Colonic mucosa (tissue), 4 donors: Measurements from ENCODE around the gene MS4A10. TPM values are rescaled to one million over a fixed set of nuclear protein-coding genes. Genes with fewer than 3 reads are reported as not detected.

Source experiments
- DNase-seq: peaks from one replicate; pipeline ENCODE4 v3.0.0-alpha.2; 2020
- H3K27ac ChIP-seq: fragments of 200-600 bp; one replicate; pipeline ENCODE4 v1.8.0; 2021
- H3K27me3 ChIP-seq: fragments of 200-600 bp; one replicate; pipeline ENCODE4 v1.8.0; 2021
- H3K36me3 ChIP-seq: fragments of 200-600 bp; one replicate; pipeline ENCODE4 v1.8.0; 2021
- H3K4me1 ChIP-seq: fragments of 200-600 bp; one replicate; pipeline ENCODE4 v1.8.0; 2021; ENCODE audit warnings: mild to moderate bottlenecking
- H3K4me3 ChIP-seq: fragments of 200-600 bp; one replicate; pipeline ENCODE4 v1.8.0; 2021
- H3K9ac ChIP-seq, 2 donors: one replicate each; pipeline ENCODE4 v1.7.0; 2013; ENCODE audit warnings: control low read depth in 2 of 2, low read depth in 2 of 2, low read length in 2 of 2
- H3K9me3 ChIP-seq: fragments of 200-600 bp; one replicate; pipeline ENCODE4 v1.8.0; 2021
- intact Hi-C: fragments of 100-400 bp; cut with DNase I; formaldehyde crosslinking; loops from one replicate; pipeline ENCODE4 v1.14.1; 2022
- total RNA-seq, 2 donors: library from RNA; stranded (reverse); fragmentation: NEBNext Ultra II Directional in 1 of 2; extraction: Animal tissue kit (Norgen Biotek cat#: 25700) in 1 of 2; gene quantifications; one replicate each; pipeline ENCODE4 v1.2.1, GENCODE V29; 2021
- TF ChIP-seq, protein P1 (sequence below): fragments of 200-600 bp; IDR thresholded peaks from one replicate; pipeline ENCODE4 v1.8.0; 2022; ENCODE audit warnings: antibody characterized with exemption, mild to moderate bottlenecking
- donor health status: healthy.
- donor health status: DM: no; HTN: no; CAD: no.
- donor health status: DM: no; HTN: no; CAD: no.

MS4A10 gene
- total RNA-seq = under 1 TPM; 0.10 to 0.66 TPM

- intact Hi-C loops = no loop called here
- Histone ChIP-seq H3K9ac (no peak within 1 kb of the TSS), H3K4me3 (no peak within 1 kb of the TSS), H3K4me1 (no peaks in the 10 kb centered on the region), H3K36me3 (no peaks in the 10 kb centered on the region), H3K9me3 (no peaks in the 10 kb centered on the region), H3K27ac (no peak within 1 kb of the TSS), H3K27me3 (no peaks in the 10 kb centered on the region)
- TF ChIP-seq, protein P1, sequence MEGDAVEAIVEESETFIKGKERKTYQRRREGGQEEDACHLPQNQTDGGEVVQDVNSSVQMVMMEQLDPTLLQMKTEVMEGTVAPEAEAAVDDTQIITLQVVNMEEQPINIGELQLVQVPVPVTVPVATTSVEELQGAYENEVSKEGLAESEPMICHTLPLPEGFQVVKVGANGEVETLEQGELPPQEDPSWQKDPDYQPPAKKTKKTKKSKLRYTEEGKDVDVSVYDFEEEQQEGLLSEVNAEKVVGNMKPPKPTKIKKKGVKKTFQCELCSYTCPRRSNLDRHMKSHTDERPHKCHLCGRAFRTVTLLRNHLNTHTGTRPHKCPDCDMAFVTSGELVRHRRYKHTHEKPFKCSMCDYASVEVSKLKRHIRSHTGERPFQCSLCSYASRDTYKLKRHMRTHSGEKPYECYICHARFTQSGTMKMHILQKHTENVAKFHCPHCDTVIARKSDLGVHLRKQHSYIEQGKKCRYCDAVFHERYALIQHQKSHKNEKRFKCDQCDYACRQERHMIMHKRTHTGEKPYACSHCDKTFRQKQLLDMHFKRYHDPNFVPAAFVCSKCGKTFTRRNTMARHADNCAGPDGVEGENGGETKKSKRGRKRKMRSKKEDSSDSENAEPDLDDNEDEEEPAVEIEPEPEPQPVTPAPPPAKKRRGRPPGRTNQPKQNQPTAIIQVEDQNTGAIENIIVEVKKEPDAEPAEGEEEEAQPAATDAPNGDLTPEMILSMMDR = no peak
- DNase-seq = peak; percentile 44
Measured at GRCh38 chr11:60785136-60785535, at the start of gene MS4A10. TSS of gene MS4A10 (plus strand) at chr11:60785333. CDS start at chr11:60790336, 5,003 bp downstream.

DNA sequence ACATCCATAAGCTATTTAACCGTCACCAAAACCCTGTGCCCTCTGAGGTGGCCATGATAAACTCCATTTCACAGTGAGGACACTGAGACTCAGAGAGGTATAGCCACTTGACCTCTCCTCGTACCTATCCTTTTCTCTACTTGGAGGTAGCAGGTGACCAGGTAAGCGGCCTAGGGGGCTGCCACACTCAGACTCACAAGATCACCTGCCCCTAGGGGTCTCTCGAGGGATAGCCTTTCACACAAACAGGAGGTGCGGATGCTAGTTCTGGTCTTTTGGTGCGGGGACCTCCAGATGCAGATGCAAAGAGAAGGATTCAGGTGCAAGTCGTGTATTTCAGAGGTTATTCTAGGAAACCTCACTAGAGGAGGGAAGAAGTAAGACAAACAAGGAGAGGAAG is 46.0 kb upstream of the MS4A10 start:
- Histone ChIP-seq H3K9me3 (no peaks in the 10 kb centered on the region), H3K36me3 (no peaks in the 10 kb centered on the region), H3K9ac (no peak overlapping the region), H3K4me1 (no peaks in the 10 kb centered on the region), H3K4me3 (no peak overlapping the region), H3K27me3 (no peaks in the 10 kb centered on the region), H3K27ac (no peak overlapping the region)
- DNase-seq = no peak
- intact Hi-C loops = no loop called here
- TF ChIP-seq, protein P1 = no peak

DNA sequence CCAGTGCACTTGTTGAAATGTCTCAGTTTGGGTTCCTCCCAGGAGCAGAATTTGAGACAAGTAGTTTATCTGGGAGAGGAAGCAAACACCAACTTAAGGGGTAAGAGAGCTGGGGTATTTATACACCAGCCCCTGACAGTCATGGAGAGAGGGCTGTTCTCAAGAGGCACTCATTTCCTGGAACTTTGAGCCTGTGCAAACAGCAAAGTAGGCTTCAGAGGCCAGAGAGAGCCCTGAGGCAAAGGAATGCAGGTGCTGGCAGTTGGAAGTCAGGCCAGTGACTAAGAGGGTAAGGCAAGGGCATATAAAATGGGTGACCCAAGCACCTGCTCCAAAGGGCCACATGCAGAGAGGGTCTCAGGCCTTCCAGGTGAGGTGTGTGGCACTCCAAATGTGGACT is 44.6 kb upstream of the MS4A10 start:
- H3K27me3 ChIP-seq = no peaks in the 10 kb centered on the region
- DNase-seq = no peak
- intact Hi-C loops = no loop called here

GRCh38 chr11:60741421-60741820 is 43.7 kb upstream of the MS4A10 start:
- TF ChIP-seq, protein P1 = no peak
- Histone ChIP-seq H3K27me3 (no peaks in the 10 kb centered on the region), H3K27ac (no peak overlapping the region), H3K4me3 (no peak overlapping the region), H3K36me3 (no peaks in the 10 kb centered on the region), H3K9me3 (no peaks in the 10 kb centered on the region), H3K4me1 (no peaks in the 10 kb centered on the region), H3K9ac (no peak overlapping the region)
- intact Hi-C loops = no loop called here
- DNase-seq = no peak

More for the DNA sequence above, 44.6 kb upstream of the MS4A10 start:
- H3K4me3 ChIP-seq = no peak overlapping the region
- no peaks in the 10 kb centered on the region for H3K4me1 ChIP-seq
- H3K27ac ChIP-seq = no peak overlapping the region
- no peak overlapping the region for H3K9ac ChIP-seq
- H3K9me3 ChIP-seq = no peaks in the 10 kb centered on the region
- TF ChIP-seq, protein P1 = no peak
- no peaks in the 10 kb centered on the region for H3K36me3 ChIP-seq

DNA sequence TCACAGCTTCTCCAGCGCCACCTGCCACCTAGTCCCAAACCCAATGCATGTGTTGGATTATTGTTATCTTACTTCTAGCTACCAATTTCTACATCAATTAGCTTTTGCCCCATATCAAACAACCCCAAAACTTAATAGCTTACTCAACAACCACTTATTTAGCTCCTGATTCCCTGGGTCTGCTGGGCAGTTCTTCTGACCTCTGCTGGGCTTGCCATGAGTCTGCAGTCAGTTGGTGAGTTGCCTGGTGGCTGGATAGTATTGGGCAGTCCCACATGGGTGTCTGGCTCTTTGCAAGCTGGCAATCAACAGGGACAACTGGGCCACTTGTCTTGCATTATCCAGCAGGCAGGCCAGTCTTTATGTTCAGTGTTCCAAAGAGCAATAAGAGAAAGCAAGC is 42.1 kb upstream of the MS4A10 start:
- TF ChIP-seq, protein P1 = no peak
- intact Hi-C loops = no loop called here
- Histone ChIP-seq H3K27ac (no peak overlapping the region), H3K36me3 (no peaks in the 10 kb centered on the region), H3K4me1 (no peaks in the 10 kb centered on the region), H3K27me3 (no peaks in the 10 kb centered on the region), H3K4me3 (no peak overlapping the region), H3K9me3 (no peaks in the 10 kb centered on the region), H3K9ac (no peak overlapping the region)
- DNase-seq = no peak

DNA sequence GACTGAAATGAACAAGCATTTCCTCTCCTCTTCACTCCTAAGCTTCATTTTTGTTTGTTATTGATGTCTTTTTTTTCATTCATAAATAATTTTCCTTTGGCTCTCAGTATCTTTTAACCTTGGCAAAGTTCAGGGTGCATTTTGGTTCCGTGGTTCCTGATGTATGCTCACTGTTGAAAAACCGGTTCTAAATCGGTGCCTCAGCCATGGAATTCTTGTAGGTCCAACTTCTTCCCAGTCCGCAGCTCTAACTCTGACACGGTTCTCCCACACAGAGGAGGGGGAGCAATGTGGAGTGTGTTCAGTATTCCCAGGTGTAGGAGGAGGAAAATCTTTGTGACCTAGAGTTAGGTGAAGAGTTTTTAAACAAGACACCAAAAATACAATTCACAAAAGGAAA is 41.0 kb upstream of the MS4A10 start:
- intact Hi-C loops = no loop called here

More for the DNA sequence above, 41.0 kb upstream of the MS4A10 start:
- Histone ChIP-seq H3K36me3 (no peaks in the 10 kb centered on the region), H3K9me3 (no peaks in the 10 kb centered on the region), H3K4me3 (no peak overlapping the region), H3K27ac (no peak overlapping the region), H3K9ac (no peak overlapping the region), H3K4me1 (no peaks in the 10 kb centered on the region), H3K27me3 (no peaks in the 10 kb centered on the region)
- TF ChIP-seq, protein P1 = no peak
- DNase-seq = no peak
